H1 (cell line): Measurements from ENCODE around the gene ZBTB11. TPM values are rescaled to one million over a fixed set of nuclear protein-coding genes. Genes with fewer than 3 reads are reported as not detected.

Source experiments
- CBX8 ChIP-seq: fragments of 300-800, 300-1000 bp; sonication (generic); IDR thresholded peaks from 2 replicates; pipeline ENCODE4 v1.7.1; 2016; ENCODE audit warnings: low read depth, low read length, borderline replicate concordance
- EP300 ChIP-seq, 2 experiments: IDR thresholded peaks; 1 replicate in 1 of 2; 2 replicates in 1 of 2; pipeline ENCODE4 v1.6.1; 2011 to 2012; ENCODE audit warnings: low read depth in 2 of 2, low read length in 2 of 2, mild to moderate bottlenecking in 2 of 2, borderline replicate concordance in 1 of 2, inconsistent platforms in 1 of 2, moderate library complexity in 1 of 2
- GABPA ChIP-seq: IDR thresholded peaks from 2 replicates; pipeline ENCODE4 v1.6.1; 2011; ENCODE audit warnings: mild to moderate bottlenecking, low read length, moderate library complexity, borderline replicate concordance; ENCODE audit not compliant: insufficient read depth
- HDAC2 ChIP-seq, 2 experiments: fragments of 300-600 bp in 1 of 2; sonication (generic) in 1 of 2; IDR thresholded peaks; 2 replicates each; pipeline ENCODE4 v1.6.1; 2011 to 2012; ENCODE audit warnings: low read depth in 2 of 2, low read length in 2 of 2, mild to moderate bottlenecking in 2 of 2, moderate library complexity in 2 of 2, borderline replicate concordance in 1 of 2, inconsistent platforms in 1 of 2
- JUND ChIP-seq: IDR thresholded peaks from 2 replicates; pipeline ENCODE4 v1.6.1; 2011; ENCODE audit warnings: mild to moderate bottlenecking, improper control_type of control experiment, low read length
- NANOG ChIP-seq: IDR thresholded peaks from 2 replicates; pipeline ENCODE4 v1.6.1; 2011; ENCODE audit warnings: low read length, low read depth, mild to moderate bottlenecking, inconsistent platforms; ENCODE audit not compliant: insufficient read depth, poor library complexity, severe bottlenecking
- POLR2A ChIP-seq, 2 experiments: IDR thresholded peaks; 1 replicate in 1 of 2; 2 replicates in 1 of 2; pipeline ENCODE4 v1.6.1; 2011; ENCODE audit warnings: low read depth in 2 of 2, low read length in 2 of 2, mild to moderate bottlenecking in 2 of 2; ENCODE audit errors: control extremely low read depth in 1 of 2
- POU5F1 ChIP-seq: IDR thresholded peaks from 2 replicates; pipeline ENCODE4 v1.6.1; 2011; ENCODE audit warnings: low read depth, mild to moderate bottlenecking, low read length, moderate library complexity
- RBBP5 ChIP-seq: IDR thresholded peaks from 2 replicates; pipeline ENCODE4 v1.7.1; 2012; ENCODE audit warnings: low read depth, mild to moderate bottlenecking, inconsistent platforms, low read length, moderate library complexity, borderline replicate concordance
- SIN3A ChIP-seq, 2 experiments: IDR thresholded peaks in 1 of 2; conservative IDR thresholded peaks in 1 of 2; 2 replicates each; pipeline ENCODE4 v1.6.1; 2011 to 2012; ENCODE audit warnings: low read length in 2 of 2, improper control_type of control experiment in 1 of 2, low read depth in 1 of 2, mild to moderate bottlenecking in 1 of 2
- polyA plus RNA-seq, 7 experiments: library from polyadenylated mRNA; depleted of rRNA in 3 of 7; stranded (reverse) in 5 of 7; unstranded in 2 of 7; fragments of >200 nt in 5 of 7; fragments of 200-250 nt in 2 of 7; gene quantifications; 1 replicate in 5 of 7; 2 replicates in 1 of 7; 4 replicates in 1 of 7; pipeline versions ENCODE4 v1.2.1 to v1.2.3, GENCODE V29; 2011 to 2013; ENCODE audit warnings: missing spikeins in 2 of 7, mixed read lengths in 2 of 7
- total RNA-seq: library from RNA; stranded (reverse); fragmentation: NEBNext Ultra II Directional; extraction: Animal tissue kit (Norgen Biotek cat#: 25700); gene quantifications from 2 replicates; pipeline ENCODE4 v1.2.1, GENCODE V29; 2021
- TF ChIP-seq, protein P1 (sequence below): fragments of 300-600 bp; sonication (generic); IDR thresholded peaks from 2 replicates; pipeline ENCODE4 v1.7.1; 2012; ENCODE audit warnings: low read length, moderate library complexity, mild to moderate bottlenecking, inconsistent platforms; ENCODE audit not compliant: insufficient replicate concordance

Gene ZBTB11
- total and polyA plus RNA-seq, 2 of the 8 experiments (the other 6 are each of a cell fraction or from before 2014, with no cell fraction given): 3.0 to 14.0 TPM

DNA sequence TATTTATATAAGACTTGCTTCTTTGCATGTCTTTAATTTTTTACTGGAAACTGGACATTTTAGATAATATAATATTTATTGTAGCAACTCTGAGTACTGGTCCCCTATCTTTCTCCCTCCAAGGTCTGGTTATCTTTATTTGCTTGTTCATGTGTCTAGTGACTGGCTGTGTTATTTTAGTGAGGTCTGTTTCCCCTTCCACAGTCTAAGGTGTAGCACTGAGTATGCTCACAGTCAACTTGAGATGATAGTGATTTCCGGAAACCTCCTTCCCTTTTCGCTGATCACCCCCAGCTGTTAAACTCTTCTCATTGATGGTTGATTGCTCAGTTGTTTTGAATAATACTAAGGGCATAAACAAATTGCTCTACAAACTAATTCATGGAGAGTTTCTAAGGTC lies 65.9 kb downstream of the ZBTB11 start (continued):
- TF ChIP-seq, protein P1, sequence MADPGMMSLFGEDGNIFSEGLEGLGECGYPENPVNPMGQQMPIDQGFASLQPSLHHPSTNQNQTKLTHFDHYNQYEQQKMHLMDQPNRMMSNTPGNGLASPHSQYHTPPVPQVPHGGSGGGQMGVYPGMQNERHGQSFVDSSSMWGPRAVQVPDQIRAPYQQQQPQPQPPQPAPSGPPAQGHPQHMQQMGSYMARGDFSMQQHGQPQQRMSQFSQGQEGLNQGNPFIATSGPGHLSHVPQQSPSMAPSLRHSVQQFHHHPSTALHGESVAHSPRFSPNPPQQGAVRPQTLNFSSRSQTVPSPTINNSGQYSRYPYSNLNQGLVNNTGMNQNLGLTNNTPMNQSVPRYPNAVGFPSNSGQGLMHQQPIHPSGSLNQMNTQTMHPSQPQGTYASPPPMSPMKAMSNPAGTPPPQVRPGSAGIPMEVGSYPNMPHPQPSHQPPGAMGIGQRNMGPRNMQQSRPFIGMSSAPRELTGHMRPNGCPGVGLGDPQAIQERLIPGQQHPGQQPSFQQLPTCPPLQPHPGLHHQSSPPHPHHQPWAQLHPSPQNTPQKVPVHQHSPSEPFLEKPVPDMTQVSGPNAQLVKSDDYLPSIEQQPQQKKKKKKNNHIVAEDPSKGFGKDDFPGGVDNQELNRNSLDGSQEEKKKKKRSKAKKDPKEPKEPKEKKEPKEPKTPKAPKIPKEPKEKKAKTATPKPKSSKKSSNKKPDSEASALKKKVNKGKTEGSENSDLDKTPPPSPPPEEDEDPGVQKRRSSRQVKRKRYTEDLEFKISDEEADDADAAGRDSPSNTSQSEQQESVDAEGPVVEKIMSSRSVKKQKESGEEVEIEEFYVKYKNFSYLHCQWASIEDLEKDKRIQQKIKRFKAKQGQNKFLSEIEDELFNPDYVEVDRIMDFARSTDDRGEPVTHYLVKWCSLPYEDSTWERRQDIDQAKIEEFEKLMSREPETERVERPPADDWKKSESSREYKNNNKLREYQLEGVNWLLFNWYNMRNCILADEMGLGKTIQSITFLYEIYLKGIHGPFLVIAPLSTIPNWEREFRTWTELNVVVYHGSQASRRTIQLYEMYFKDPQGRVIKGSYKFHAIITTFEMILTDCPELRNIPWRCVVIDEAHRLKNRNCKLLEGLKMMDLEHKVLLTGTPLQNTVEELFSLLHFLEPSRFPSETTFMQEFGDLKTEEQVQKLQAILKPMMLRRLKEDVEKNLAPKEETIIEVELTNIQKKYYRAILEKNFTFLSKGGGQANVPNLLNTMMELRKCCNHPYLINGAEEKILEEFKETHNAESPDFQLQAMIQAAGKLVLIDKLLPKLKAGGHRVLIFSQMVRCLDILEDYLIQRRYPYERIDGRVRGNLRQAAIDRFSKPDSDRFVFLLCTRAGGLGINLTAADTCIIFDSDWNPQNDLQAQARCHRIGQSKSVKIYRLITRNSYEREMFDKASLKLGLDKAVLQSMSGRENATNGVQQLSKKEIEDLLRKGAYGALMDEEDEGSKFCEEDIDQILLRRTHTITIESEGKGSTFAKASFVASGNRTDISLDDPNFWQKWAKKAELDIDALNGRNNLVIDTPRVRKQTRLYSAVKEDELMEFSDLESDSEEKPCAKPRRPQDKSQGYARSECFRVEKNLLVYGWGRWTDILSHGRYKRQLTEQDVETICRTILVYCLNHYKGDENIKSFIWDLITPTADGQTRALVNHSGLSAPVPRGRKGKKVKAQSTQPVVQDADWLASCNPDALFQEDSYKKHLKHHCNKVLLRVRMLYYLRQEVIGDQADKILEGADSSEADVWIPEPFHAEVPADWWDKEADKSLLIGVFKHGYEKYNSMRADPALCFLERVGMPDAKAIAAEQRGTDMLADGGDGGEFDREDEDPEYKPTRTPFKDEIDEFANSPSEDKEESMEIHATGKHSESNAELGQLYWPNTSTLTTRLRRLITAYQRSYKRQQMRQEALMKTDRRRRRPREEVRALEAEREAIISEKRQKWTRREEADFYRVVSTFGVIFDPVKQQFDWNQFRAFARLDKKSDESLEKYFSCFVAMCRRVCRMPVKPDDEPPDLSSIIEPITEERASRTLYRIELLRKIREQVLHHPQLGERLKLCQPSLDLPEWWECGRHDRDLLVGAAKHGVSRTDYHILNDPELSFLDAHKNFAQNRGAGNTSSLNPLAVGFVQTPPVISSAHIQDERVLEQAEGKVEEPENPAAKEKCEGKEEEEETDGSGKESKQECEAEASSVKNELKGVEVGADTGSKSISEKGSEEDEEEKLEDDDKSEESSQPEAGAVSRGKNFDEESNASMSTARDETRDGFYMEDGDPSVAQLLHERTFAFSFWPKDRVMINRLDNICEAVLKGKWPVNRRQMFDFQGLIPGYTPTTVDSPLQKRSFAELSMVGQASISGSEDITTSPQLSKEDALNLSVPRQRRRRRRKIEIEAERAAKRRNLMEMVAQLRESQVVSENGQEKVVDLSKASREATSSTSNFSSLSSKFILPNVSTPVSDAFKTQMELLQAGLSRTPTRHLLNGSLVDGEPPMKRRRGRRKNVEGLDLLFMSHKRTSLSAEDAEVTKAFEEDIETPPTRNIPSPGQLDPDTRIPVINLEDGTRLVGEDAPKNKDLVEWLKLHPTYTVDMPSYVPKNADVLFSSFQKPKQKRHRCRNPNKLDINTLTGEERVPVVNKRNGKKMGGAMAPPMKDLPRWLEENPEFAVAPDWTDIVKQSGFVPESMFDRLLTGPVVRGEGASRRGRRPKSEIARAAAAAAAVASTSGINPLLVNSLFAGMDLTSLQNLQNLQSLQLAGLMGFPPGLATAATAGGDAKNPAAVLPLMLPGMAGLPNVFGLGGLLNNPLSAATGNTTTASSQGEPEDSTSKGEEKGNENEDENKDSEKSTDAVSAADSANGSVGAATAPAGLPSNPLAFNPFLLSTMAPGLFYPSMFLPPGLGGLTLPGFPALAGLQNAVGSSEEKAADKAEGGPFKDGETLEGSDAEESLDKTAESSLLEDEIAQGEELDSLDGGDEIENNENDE: no peak
- TF ChIP-seq HDAC2 (IDR thresholded peaks at IDR 0.05; ENCODE audit: borderline replicate concordance in 1 of 2, low read depth in 2 of 2, low read length in 2 of 2): no peak
- no peak for TF ChIP-seq POU5F1
- no peak for TF ChIP-seq RBBP5
- no peak for TF ChIP-seq GABPA
- TF ChIP-seq EP300 (IDR thresholded peaks at IDR 0.05; ENCODE audit: borderline replicate concordance in 1 of 2, low read depth in 2 of 2, low read length in 2 of 2): no peak
- no peak for TF ChIP-seq CBX8
- TF ChIP-seq JUND: no peak
- no peak for TF ChIP-seq NANOG
- no peak for TF ChIP-seq SIN3A (conservative IDR thresholded peaks at IDR 0.05 in 1 of 2, IDR thresholded peaks at IDR 0.05 in 1 of 2; ENCODE audit: low read depth in 1 of 2, low read length in 2 of 2)
- TF ChIP-seq POLR2A (IDR thresholded peaks at IDR 0.05; ENCODE audit: control extremely low read depth in 1 of 2, low read depth in 2 of 2, low read length in 2 of 2): no peak
